Measurements from ENCODE around the gene BRSK2.

Gene BRSK2

DNA sequence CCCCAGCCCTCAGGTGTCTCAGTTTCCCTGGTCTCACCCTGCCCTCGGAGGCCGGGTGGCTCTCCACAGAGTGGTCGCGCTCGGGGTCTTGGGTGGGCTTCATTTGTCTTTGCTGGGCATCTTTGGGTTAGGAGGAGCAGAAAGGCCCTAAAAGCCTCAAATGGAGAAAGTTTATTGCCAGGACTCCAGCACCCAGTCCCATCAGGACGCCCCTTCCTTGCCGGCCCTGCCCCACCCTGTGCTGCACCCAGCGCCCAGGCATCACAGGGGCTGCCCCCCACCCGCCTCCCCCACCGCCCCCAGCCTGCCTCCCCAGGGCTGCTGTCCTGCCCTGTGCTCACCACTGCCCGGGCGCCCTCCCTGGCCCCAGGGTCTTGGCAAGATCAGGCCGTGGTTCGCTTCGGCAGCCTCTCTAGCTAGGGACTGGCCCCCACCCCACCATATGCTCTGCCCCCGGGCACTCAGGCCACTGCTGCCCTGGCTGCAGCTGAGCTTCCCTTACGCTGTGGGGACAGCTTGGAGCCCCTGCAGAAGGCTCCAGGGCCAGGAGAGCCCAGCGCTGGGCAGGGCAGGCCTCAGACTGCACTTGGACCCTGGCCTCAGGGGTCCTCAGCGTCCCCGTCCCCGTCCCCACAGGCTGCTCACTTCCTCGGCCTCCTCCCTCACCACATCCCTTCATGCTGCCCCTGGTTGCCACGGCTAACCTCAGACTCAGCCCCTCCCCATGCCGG is 65.5 kb downstream of the BRSK2 start:
- no peak for DNase-seq

DNA sequence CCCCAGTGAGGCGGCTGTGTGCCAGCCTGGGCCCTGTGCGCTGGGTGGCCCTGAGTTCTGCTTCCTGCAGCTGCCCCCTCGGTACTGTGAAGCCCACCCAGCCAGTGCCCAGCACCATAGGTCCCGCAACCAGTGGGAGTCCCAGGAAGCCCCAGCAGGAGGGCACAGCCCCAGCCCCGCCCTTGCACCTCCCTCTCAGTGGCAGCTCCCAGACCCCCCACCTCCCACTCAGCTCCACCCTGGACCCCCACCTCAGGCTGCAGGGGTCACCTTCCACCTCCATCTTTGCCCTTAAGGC is 66.0 kb downstream of the BRSK2 start:
- DNase-seq: no peak

DNA sequence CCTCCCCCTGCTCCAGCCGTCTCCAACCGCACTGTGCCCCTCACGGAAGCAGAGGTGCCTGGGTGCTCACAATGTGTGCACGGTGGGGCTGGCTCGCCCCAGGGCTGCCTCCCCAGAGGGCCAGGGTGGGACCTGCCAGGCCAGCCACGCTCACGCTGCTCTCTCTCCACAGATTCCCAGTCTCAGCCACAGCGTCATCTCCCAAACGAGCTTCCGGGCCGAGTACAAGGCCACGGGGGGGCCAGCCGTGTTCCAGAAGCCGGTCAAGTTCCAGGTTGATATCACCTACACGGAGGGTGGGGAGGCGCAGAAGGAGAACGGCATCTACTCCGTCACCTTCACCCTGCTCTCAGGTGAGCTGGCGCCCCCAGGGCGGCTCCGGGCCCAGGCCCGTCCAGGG is 66.4 kb downstream of the BRSK2 start:
- DNase-seq: no peak

DNA sequence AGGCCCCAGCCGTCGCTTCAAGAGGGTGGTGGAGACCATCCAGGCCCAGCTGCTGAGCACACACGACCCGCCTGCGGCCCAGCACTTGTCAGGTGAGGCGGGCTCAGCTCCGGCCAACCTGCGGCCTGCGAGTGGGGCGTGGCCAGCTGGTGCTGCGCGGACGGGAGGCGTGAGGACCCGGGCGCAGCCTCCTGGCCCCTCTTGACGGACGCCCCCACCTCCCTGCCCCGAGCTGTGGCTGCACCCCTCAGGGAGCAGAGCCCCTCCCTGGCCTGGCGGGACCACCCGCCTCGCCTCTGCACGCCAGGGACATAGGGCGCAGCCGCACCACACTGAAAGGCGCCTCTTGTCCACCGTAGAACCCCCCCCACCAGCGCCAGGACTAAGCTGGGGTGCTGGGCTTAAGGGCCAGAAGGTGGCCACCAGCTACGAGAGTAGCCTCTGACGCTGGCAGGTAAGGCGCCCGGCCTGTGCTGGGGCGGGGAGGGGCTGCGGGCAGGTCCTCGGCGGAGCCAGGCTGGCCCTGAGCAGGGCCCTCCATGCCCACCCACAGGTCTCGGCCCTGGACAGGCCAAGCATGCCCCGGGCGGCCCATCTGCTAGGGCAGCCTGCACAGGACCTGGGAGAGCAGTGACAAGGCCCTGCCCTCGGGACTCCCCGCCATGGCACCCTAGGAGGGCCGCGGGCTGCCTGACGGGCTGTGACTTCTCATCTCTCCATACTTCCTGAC is 67.0 kb downstream of the BRSK2 start:
- DNase-seq: no peak

DNA sequence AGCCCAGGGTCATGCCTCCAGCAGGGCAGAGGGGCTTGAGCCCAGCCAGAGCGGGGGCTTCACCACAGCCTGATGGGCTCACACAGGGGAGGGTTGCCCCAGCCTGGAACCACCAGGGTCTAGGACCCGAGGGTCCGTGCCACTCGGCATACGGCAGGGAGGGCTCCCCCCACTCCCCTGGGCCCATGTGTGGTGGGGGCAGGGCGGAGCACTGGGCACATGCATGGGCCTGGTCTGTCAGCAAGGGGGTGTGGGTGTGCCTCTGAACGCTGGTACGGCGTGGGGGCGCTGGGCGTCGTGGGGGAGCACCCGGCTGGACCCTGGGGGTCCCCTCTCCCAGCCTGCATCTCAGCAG is 67.6 kb downstream of the BRSK2 start:
- DNase-seq: no peak

DNA sequence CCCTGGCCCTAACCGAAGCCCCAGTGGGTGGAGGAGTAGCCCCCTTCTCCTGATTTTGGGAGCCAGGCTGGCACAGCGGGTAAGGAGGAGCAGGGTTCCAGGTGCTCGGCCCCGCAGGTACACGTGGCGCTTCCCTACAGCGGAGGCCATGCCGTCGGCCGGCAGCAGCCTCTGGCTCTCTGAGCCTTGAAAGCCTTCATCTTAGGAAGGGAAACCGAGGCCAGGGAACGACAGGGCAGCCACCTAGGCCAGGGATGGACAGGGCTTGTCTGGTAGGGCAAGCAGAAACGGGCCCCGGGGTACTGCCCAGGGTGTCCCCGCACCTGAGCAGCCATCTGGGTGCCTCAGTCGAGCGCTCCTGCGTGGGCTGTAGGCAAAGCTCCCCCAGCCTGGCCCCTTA is 68.1 kb downstream of the BRSK2 start:
- no peak for DNase-seq

DNA sequence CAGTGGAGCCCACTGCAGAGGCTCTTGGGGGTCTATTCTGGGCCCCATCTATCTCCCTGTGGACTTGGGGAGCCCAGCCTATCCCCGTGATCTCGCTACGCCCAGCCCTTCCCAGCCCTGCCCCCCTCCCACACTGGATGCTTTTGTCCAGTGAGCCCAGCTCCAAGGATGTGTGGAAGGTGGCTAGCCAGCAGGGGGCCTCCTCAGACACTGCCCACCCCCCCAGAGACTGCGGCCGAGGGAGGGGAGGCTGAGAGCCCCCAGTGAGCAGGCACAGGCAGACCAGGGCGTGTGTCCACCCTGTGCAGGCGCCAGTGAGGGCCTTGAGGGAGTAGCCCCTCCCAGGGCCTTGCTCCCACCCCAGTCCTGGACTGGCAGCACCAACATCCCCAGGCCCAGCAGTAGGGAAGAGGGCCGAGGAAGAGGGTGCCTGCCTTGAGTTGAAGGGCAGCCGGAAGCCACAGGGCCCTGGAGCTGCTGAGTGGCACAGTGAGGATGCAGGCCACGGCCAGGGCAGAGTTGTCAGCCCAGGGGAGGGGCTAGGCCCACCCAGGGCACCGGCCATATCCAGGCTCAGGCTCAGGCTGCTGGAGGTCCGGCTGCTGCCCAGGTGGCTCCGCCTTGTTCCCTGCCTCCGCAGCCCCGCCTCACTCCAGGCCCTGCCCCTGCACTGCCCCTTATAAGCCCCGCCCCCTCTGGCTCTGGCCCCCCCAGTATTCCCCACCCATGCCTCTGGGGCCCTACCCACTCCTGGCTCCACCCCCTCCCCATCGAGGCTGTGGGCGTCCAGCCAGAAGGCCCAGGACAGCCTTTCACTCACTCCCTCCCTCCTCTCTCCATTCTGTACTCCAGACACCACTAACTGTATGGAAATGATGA is 68.8 kb downstream of the BRSK2 start:
- no peak for DNase-seq

DNA sequence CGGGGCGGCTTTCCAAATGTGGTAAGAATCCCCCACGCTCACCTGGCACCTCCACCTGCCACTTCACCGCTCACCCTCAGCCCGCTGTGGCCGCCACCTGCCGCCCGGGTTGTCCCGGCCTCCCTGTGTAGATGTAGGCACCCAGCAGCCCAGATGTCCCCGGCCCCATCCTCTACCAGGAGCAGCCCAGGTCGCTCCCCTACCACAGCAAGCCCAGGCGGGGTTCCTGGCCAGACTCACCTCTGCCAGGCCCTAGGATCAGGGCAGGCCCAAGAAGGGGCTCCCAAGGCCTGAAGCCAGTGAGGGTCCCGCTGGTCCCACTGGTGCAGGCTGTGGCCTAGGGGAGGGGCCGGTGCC is 69.5 kb downstream of the BRSK2 start:
- no peak for DNase-seq

DNA sequence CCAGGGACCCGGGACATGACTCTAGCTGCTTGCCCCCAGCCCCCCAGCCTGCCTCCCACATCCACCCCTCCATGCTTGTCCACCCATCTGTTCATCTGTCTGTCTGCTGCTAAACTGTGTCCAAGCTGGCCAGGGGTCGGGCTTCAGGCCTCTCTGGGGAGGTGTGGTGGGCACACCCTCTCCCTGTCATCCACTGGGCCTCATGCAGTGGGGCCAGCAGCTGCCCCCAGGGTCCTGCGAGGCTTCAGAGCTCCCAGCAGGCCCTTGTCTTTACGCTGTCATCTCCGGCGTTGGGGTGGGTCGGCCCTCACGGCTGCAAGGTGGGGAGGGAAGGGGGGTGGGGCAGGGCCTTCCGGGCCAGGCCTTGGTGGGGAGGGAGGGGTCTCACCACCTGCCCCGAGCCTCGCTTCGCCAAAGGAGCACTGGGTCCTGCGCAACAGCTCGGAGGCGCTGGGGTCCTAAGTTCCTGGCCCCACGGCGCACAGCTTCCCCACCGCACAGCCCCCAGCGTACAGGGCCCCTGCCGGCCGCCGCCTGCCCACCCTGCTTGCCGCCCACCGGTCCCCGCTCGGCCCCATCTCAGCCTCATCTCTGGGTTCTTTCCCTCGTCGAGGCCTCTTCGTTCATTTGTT is 70.1 kb downstream of the BRSK2 start:
- DNase-seq: no peak

DNA sequence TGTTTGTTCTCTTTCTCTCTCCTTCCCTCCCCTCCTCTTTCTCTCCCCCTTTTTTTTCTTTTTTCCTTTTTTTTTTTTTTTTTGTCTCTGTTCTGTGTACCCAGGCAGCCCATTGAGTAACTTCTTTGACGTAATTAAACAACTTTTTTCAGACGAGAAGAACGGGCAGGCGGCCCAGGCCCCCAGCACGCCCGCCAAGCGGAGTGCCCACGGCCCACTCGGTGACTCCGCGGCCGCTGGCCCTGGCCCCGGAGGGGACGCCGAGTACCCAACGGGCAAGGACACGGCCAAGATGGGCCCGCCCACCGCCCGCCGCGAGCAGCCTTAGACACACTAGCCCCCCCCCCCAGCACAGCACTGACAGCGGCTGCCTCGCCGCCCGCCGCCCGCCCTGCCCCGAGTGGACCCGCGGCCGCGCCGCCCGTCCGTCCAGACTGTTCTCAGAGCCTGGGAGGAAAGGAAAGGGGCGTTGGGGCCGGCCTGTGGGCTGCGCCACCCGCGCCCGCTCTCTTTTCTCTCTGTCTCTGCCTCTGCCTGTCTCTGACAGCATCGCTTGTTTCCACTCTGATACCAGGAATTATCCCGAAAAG is 70.8 kb downstream of the BRSK2 start:
- no peak for DNase-seq

DNA sequence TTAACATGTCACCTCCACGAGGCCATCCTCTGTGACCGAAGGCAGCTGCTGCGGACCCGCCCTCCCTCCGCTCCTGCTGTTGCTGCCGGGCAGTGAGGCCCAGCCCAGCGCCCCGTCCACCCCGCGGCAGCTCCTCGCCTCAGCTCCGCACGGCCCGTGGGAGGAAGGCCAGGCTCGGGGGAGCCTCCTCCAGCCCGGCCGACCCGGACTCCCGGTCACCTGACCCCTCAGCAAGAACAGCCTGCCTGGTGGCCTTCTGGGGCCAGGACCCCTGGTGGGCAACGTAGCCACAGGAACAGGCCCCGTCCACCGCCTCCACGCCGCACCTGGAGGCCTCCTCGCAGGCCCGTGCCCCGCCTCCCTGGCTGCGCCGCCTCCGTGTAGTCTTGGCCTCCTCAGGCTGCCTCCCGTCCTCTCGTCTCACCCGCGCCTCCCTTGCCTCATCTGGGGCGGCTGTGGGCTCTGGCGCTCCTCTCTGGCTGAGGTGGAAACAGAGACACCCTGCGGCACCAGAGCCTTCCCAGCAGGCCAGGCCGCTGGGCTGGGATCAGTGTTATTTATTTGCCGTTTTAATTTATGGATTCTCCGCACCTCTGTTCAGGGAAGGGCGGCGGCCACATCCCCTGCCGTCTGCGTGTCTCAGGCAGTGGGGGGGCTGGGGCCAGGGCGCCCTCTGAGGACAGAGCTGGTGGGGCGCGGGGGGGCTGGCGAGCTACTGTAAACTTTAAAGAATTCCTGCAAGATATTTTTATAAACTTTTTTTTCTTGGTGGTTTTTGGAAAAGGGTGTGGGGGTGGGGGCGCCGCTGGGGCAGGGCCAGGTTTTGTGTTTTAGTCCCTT is 71.5 kb downstream of the BRSK2 start:
- no peak for DNase-seq

DNA sequence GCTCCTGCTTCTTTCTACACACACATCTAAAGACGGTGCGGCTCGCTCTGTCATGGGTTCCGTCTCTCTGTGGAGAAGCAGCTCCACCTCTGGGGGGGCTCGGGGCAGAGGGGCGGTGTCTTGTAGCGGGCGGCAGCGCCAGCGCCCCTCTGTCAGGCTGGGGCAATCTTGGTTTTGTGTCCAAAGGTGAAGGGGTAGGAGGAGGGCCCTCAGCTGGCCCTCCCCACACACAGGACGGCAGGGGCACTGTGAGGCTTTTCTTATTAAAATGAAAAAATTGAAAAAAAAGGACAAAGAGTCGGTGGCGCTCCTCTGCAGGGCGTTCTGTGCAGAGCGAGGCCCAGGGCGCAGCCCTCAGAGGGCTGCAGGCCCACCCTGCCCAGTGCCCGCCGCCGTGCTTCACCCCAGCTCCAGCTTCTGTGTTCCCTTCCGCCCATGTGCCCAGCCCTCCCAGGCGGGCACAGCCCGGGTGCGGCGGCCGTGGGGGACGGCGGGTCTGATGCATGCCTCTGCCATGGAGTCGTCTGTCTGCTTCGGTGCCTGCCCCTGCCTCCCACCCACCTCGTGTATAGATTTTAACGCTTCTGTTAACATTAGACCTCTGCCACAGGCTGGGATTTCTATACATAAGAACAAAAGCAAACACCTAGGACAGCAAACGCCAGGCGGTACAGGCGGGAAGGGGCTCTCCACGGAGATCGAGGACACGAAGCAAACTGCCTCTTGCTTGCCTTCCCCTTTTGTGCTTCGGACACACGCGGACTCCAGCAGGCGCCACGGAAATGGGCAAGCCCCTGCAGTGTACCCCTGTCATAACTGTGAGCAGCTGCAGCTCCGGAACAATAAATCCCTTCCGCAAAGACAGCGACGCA is 72.3 kb downstream of the BRSK2 start:
- DNase-seq: no peak

DNA sequence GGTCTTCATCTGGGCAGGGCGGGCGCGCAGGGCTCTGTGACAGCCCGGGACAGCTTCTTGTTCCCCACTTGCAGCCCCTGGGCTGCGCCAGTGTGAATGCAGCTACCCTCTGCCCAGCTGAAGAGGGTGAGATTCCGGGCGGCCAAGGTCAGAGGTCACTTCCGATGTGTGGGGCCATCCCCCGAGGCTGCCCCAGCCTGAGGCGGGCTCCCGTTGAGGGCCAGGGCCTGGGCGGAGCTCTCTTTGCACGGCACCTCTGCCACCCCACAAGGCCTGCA is 72.9 kb downstream of the BRSK2 start:
- no peak for DNase-seq

DNA sequence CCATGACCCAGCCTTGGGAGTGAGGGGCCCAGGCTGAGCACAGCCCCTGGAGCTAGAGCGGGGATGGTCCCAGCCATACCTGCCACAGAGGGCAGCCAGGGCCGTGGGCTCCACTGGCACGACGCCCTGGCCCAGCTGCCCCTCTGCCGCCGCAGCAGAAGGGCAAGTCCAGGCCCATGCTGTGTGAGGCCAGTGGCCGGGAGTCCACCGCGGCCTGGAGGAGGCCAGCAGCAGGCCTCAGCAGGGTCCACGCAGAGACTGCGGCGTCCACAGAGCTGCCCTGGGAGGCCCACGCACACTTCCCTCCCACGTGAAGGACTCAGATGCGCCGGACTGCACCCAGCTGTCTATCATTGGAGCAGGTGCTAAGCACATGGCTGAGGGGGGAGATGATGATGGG is 73.3 kb downstream of the BRSK2 start:
- no peak for DNase-seq

DNA sequence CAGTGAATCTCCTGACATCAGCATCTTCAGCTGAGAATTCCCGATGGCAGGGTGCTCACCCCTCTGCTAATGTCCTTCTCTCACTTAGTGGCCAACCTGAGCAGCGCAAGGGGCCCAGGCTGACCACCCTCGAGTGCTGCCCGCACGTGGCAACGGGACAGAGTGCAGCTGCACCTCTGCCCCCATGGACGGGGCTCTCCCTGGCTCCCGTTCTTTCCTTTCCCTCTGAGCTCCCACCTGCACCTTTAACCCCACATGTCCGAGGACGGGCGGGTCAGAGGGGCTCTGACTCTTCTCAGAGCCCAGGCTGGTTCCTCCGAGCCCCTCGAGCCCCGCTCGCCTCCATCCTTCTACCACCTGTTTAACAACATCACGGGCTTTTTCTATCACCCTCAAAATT is 77.0 kb downstream of the BRSK2 start:
- no peak for DNase-seq

DNA sequence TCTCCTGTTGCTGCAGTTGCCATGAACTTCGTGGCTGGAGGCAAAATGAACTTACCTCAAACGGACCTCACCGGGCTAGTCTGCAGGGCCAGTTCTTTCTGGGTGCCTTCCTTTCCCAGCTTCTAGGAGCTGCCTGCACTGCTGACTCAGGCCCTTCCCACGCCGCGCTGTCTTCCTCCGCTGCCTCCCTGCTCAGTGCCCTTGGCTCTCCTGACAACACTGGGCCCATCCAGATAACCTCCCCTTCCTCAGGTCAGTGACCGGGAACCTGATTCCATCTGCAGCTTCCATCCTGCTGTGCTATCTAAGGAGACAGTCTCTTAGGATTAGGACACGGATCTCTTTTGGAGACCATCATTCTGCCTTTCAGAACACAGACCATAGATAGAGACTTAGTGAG is 77.5 kb downstream of the BRSK2 start:
- no peak for DNase-seq

DNA sequence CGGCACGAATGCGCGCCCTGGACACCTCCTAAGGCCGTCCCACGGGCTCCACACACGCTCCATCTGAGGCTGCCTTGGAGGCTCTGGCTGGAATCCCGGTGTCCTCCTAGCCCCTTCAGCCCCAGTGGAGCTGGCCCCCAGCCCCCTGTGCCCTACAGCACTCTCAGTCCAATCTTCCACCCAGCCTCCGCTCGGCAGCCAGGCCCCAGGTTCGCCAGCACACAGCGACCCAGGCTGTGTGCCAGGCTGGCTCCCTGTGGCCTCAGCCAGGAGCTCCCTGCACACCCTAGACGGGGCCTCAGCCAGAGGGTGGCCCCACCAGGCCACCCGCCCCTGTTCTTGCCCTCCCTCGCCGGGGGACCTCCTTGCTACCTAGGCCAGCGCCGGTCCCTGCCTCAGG is 78.3 kb downstream of the BRSK2 start:
- DNase-seq: no peak

DNA sequence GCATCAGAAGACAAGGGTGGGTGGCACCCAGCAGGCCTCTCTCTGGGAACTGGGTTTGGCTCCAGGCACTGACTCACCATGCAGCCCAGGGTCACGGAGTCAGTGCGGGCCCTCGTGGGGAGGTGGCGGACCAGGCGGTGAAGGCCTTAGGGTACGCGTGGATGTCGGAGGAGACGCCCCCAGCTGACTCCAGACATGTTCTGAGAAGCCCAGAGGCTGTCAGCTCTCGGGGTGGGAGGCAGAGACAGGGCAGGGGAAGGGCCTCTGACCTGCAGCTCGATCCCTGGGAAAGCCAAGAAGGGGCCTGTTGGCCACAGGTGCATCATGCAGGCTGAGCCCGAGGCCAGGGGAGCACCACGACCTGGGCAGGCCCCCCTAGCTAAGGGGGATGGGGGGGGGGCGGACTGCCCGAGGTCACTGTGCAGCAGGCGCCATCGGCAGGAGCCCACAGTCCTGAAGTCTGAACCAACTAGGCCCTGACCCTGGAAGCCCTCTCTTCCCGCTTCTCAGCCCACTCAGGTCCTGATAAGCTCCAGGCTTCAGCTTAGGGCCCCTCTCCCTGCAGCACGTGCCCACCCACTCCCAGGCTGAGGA is 78.8 kb downstream of the BRSK2 start:
- no peak for DNase-seq

DNA sequence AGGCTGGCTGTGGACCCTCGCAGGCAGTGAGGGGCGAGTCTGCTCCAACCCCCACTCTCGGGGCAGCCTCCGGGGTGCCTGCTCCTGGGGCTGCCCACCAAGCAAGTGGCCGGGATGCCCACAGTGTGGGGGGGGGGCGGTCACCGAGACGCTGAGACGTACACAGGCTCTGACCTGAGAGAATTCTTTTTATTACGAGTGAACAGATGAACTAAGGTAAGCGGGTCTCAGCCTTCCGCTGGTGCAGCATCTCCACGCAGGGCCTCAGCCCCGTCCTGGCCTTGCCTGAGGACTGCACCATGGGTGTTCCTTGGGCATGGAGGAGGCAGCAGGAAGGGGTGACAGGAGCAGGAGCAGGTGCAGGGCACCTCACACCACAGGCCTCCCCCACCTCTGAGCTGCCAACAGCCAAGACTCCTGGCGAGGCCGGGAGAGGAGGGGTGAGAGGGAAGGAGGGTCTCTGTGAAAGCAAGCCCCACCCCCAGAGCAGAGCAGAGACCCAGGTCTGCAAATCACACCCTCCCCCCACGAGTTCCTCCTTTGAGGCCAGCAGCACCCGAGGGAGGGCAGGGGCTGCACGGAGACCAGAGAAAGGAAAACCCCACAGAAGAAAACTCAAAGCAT is 79.7 kb downstream of the BRSK2 start:
- DNase-seq: no peak

DNA sequence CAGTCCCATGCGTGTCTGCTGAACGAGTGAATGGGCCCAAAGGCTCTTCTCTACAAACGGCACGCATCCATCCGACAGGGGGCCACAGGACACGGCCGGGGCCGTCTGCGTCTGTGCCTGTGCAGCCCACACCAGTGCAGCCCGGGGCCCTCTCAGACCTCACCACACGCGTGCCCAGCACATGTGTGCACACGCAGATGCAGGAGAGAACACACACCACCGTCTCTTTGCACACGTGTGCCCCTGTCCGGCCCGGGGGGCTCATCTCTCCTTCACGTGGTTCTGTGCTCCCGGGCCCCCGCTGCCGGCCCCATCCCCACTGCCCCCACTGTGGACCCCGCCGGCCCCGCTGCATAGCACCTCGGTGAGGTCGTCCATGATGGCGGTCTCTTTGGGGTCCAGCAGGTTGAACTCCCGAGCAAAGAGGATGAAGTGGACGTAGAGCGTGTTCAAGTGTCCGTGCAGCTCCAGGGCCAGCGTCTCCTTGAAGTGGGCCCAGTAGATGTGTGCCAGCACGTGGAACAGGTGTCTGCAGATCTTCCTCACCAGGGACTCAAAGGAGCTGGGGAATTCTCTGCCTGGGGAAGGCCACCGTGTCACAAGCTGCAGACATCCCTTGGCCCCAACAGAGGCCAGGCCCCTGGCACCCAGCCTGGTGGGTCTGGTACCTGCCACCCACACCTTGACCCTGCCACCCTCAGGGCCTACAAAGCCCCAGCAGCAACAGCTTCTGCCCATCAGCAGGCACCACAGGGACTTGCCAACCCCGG is 80.4 kb downstream of the BRSK2 start:
- no peak for DNase-seq

Data from activated CD4-positive, alpha-beta T cell treated with anti-CD3 and anti-CD28 coated beads, Interleukin-10, Interleukin-2, amounts not matched to agents 100 ng/mL and 50 ng/mL, durations not matched to agents 16 hours and 8 hours (primary cell).